ENCODE results near the gene NF1.

GRCh38 chr17:31260151-31260550, 165.4 kb downstream of the NF1 start:
- TF ChIP-seq CTCF (conservative IDR thresholded peaks at IDR 0.05; ENCODE audit: low read depth, low read length) (no peak), EZH2 (IDR thresholded peaks at IDR 0.05; ENCODE audit: low read length, unreplicated experiment) (no peak)

Data from PC-3 (cell line).